GM23338 (cell line): ENCODE measurements around the gene LMO7. TPM values are rescaled to one million over a fixed set of nuclear protein-coding genes. Genes with fewer than 3 reads are reported as not detected.

Experiments used
- ATAC-seq: fragments of 200-7000 bp; cut with Tn5 transposase; 3 replicates; pipeline ENCODE4 v1.9.1; 2020
- DNase-seq: peaks from one replicate; pipeline ENCODE4 v3.0.0-alpha.2; 2015; ENCODE audit warnings: low spot score
- H2AFZ ChIP-seq: fragments of 200-600 bp; sonication (generic); 2 replicates; pipeline ENCODE4 v1.8.0; 2016; ENCODE audit warnings: antibody characterized with exemption, mild to moderate bottlenecking, moderate library complexity
- H3F3A ChIP-seq: fragments of 200-600 bp; sonication (generic); replicated peaks from 2 replicates; pipeline ENCODE4 v1.8.0; 2017; ENCODE audit warnings: antibody characterized with exemption, mixed run types, low read depth
- H3K27ac ChIP-seq: fragments of 200-600 bp; sonication (generic); 2 replicates; pipeline ENCODE4 v1.6.1; 2016; ENCODE audit warnings: low read depth
- H3K27me3 ChIP-seq: fragments of 200-600 bp; sonication (generic); 2 replicates; pipeline ENCODE4 v1.8.0; 2016; ENCODE audit warnings: mild to moderate bottlenecking, mixed run types, moderate library complexity; ENCODE audit not compliant: insufficient read depth
- H3K36me3 ChIP-seq: fragments of 200-600 bp; sonication (generic); 2 replicates; pipeline ENCODE4 v1.8.0; 2016; ENCODE audit warnings: mild to moderate bottlenecking; ENCODE audit not compliant: insufficient read depth
- H3K4me1 ChIP-seq: fragments of 200-600 bp; sonication (generic); 2 replicates; pipeline ENCODE4 v1.8.0; 2016; ENCODE audit warnings: mild to moderate bottlenecking, moderate library complexity; ENCODE audit not compliant: insufficient read depth
- H3K4me2 ChIP-seq: fragments of 200-600 bp; sonication (generic); 2 replicates; pipeline ENCODE4 v1.7.1; 2017; ENCODE audit warnings: mixed run types
- H3K4me3 ChIP-seq: fragments of 200-600 bp; sonication (generic); 2 replicates; pipeline ENCODE4 v1.6.1; 2016; ENCODE audit warnings: mixed run types
- H3K79me2 ChIP-seq: fragments of 200-600 bp; sonication (generic); replicated peaks from 2 replicates; pipeline ENCODE4 v1.8.0; 2017; ENCODE audit warnings: mild to moderate bottlenecking; ENCODE audit not compliant: insufficient read depth
- H3K9me2 ChIP-seq: fragments of 200-600 bp; sonication (generic); 2 replicates; pipeline ENCODE4 v1.8.0; 2017; ENCODE audit not compliant: insufficient read depth
- H4K20me1 ChIP-seq: fragments of 200-600 bp; sonication (generic); replicated peaks from 2 replicates; pipeline ENCODE4 v1.8.0; 2017; ENCODE audit warnings: mild to moderate bottlenecking; ENCODE audit not compliant: insufficient read depth
- H3K27ac Mint-ChIP-seq: 2 replicates; pipeline ENCODE4 v1.8.0; 2020; ENCODE audit warnings: inconsistent platforms, mild to moderate bottlenecking, moderate library complexity, mixed read lengths
- H3K27me3 Mint-ChIP-seq: 3 replicates; pipeline ENCODE4 v1.8.0; 2022; ENCODE audit warnings: low read depth, mild to moderate bottlenecking, moderate library complexity, mixed read lengths, inconsistent platforms; ENCODE audit not compliant: insufficient read depth, poor library complexity
- H3K36me3 Mint-ChIP-seq: 3 replicates; pipeline ENCODE4 v1.8.0; 2021; ENCODE audit warnings: low read depth, mild to moderate bottlenecking, inconsistent platforms, moderate library complexity, mixed read lengths
- H3K4me1 Mint-ChIP-seq: 3 replicates; pipeline ENCODE4 v1.8.0; 2020; ENCODE audit warnings: mild to moderate bottlenecking, inconsistent platforms, mixed read lengths
- H3K4me3 Mint-ChIP-seq: 3 replicates; pipeline ENCODE4 v1.8.0; 2021; ENCODE audit warnings: moderate library complexity, mild to moderate bottlenecking, inconsistent platforms, mixed read lengths
- H3K9me3 Mint-ChIP-seq: 3 replicates; pipeline ENCODE4 v1.8.0; 2020; ENCODE audit warnings: moderate library complexity, mild to moderate bottlenecking, inconsistent platforms, mixed read lengths
- NANOG ChIP-seq: IDR thresholded peaks from 2 replicates; pipeline ENCODE4 v1.6.1; 2016; ENCODE audit warnings: antibody characterized with exemption, borderline replicate concordance
- POLR2AphosphoS5 ChIP-seq: IDR thresholded peaks from 2 replicates; pipeline ENCODE4 v1.6.1; 2016; ENCODE audit warnings: antibody characterized with exemption, low read depth
- polyA plus RNA-seq: library from polyadenylated mRNA; unstranded; fragments of >200 nt; fragmentation: Nextera tagmentation; extraction: Ambion mirVana; gene quantifications from 2 replicates; pipeline ENCODE4 v1.2.1, GENCODE V29; 2016
- total RNA-seq: library from RNA; depleted of rRNA; stranded (reverse); fragments of >200 nt; shearing (Covaris generic); gene quantifications from 2 replicates; pipeline ENCODE4 v1.2.3, GENCODE V29; 2014
- TF ChIP-seq, protein P1 (sequence below): IDR thresholded peaks from one replicate; pipeline ENCODE4 v1.6.1; 2018; ENCODE audit warnings: antibody characterized with exemption; ENCODE audit not compliant: unreplicated experiment
- TF ChIP-seq, protein P2 (sequence below): fragments of 250-450 bp; sonication (Bioruptor Pico); IDR thresholded peaks from 2 replicates; pipeline ENCODE4 v1.5.0; 2020; ENCODE audit warnings: mild to moderate bottlenecking, moderate library complexity

The LMO7 gene
- total and polyA plus RNA-seq, 2 experiments from 2014 or later: 22.3 to 26.9 TPM

DNA sequence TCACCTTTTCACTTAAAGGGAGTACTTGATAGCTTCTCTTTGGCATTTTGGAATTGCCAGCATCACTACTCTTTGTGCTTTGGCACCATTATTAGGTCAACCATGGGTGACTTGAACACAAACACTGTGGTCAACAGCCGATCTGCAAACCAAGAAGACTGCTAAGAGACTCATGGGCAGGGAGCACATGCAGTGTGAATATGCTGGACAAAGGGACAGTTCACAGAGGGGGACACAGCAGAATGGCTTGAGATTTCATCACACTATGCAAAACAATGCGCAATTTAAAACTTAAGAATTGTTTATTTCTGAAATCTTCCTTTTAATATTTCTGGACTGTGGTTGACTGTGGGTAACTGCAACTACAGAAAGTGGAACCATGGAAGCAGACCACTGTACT lies 64.4 kb downstream of the LMO7 start (continued):
- TF ChIP-seq, protein P1, sequence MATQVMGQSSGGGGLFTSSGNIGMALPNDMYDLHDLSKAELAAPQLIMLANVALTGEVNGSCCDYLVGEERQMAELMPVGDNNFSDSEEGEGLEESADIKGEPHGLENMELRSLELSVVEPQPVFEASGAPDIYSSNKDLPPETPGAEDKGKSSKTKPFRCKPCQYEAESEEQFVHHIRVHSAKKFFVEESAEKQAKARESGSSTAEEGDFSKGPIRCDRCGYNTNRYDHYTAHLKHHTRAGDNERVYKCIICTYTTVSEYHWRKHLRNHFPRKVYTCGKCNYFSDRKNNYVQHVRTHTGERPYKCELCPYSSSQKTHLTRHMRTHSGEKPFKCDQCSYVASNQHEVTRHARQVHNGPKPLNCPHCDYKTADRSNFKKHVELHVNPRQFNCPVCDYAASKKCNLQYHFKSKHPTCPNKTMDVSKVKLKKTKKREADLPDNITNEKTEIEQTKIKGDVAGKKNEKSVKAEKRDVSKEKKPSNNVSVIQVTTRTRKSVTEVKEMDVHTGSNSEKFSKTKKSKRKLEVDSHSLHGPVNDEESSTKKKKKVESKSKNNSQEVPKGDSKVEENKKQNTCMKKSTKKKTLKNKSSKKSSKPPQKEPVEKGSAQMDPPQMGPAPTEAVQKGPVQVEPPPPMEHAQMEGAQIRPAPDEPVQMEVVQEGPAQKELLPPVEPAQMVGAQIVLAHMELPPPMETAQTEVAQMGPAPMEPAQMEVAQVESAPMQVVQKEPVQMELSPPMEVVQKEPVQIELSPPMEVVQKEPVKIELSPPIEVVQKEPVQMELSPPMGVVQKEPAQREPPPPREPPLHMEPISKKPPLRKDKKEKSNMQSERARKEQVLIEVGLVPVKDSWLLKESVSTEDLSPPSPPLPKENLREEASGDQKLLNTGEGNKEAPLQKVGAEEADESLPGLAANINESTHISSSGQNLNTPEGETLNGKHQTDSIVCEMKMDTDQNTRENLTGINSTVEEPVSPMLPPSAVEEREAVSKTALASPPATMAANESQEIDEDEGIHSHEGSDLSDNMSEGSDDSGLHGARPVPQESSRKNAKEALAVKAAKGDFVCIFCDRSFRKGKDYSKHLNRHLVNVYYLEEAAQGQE: no peak

DNA sequence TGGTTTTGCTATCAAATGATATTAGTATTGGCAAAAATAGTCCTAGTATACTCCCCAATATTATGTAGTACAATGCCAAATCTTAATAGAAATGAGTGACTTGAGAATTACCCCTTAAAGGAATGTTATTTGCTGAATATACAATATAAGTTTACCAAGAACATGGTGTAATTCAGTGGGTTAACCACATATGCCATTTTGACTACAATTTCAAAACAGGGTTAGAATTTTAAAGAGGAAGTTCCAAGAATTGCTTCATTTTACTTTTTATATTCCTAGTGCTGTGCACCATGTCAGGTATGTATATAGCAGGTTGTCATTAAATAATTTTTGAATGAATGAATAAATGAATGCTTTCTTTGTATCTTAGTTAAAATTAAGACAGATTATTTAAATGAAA lies 66.3 kb downstream of the LMO7 start:
- no peak for TF ChIP-seq POLR2AphosphoS5
- TF ChIP-seq, protein P2, sequence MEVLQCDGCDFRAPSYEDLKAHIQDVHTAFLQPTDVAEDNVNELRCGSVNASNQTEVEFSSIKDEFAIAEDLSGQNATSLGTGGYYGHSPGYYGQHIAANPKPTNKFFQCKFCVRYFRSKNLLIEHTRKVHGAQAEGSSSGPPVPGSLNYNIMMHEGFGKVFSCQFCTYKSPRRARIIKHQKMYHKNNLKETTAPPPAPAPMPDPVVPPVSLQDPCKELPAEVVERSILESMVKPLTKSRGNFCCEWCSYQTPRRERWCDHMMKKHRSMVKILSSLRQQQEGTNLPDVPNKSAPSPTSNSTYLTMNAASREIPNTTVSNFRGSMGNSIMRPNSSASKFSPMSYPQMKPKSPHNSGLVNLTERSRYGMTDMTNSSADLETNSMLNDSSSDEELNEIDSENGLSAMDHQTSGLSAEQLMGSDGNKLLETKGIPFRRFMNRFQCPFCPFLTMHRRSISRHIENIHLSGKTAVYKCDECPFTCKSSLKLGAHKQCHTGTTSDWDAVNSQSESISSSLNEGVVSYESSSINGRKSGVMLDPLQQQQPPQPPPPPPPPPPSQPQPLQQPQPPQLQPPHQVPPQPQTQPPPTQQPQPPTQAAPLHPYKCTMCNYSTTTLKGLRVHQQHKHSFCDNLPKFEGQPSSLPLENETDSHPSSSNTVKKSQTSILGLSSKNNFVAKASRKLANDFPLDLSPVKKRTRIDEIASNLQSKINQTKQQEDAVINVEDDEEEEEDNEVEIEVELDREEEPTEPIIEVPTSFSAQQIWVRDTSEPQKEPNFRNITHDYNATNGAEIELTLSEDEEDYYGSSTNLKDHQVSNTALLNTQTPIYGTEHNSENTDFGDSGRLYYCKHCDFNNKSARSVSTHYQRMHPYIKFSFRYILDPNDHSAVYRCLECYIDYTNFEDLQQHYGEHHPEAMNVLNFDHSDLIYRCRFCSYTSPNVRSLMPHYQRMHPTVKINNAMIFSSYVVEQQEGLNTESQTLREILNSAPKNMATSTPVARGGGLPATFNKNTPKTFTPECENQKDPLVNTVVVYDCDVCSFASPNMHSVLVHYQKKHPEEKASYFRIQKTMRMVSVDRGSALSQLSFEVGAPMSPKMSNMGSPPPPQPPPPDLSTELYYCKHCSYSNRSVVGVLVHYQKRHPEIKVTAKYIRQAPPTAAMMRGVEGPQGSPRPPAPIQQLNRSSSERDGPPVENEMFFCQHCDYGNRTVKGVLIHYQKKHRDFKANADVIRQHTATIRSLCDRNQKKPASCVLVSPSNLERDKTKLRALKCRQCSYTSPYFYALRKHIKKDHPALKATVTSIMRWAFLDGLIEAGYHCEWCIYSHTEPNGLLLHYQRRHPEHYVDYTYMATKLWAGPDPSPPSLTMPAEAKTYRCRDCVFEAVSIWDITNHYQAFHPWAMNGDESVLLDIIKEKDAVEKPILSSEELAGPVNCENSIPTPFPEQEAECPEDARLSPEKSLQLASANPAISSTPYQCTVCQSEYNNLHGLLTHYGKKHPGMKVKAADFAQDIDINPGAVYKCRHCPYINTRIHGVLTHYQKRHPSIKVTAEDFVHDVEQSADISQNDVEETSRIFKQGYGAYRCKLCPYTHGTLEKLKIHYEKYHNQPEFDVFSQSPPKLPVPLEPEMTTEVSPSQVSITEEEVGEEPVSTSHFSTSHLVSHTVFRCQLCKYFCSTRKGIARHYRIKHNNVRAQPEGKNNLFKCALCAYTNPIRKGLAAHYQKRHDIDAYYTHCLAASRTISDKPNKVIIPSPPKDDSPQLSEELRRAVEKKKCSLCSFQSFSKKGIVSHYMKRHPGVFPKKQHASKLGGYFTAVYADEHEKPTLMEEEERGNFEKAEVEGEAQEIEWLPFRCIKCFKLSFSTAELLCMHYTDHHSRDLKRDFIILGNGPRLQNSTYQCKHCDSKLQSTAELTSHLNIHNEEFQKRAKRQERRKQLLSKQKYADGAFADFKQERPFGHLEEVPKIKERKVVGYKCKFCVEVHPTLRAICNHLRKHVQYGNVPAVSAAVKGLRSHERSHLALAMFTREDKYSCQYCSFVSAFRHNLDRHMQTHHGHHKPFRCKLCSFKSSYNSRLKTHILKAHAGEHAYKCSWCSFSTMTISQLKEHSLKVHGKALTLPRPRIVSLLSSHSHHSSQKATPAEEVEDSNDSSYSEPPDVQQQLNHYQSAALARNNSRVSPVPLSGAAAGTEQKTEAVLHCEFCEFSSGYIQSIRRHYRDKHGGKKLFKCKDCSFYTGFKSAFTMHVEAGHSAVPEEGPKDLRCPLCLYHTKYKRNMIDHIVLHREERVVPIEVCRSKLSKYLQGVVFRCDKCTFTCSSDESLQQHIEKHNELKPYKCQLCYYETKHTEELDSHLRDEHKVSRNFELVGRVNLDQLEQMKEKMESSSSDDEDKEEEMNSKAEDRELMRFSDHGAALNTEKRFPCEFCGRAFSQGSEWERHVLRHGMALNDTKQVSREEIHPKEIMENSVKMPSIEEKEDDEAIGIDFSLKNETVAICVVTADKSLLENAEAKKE (CRISPR knock-in tag): no peak
- no peak for TF ChIP-seq NANOG
- DNase-seq (no peak), ATAC-seq (no peak)
- Mint-ChIP-seq H3K9me3 (peaks cover 29% of the 10 kb centered on the region), H3K27me3 (no peaks in the 10 kb centered on the region), H3K4me1 (no peaks in the 10 kb centered on the region; the same call in 1 of the 3 replicates), H3K36me3 (peaks cover 42% of the 10 kb centered on the region), H3K27ac (no peak overlapping the region), H3K4me3 (no peak overlapping the region)
- H3K27ac ChIP-seq: no peak overlapping the region
- peaks cover 8% of the 10 kb centered on the region; the same call in 1 of the 2 replicates for H3K9me2 ChIP-seq
- H3K4me2 ChIP-seq: no peak overlapping the region
- H3K4me1 ChIP-seq: peaks cover 5% of the 10 kb centered on the region; the same call in 1 of the 2 replicates
- no peaks in the 10 kb centered on the region for H3F3A ChIP-seq
- no peaks in the 10 kb centered on the region for H4K20me1 ChIP-seq
- H3K79me2 ChIP-seq: no peaks in the 10 kb centered on the region
- no peaks in the 10 kb centered on the region for H3K27me3 ChIP-seq
- no peak overlapping the region for H3K4me3 ChIP-seq
- no peak overlapping the region for H2AFZ ChIP-seq
- peaks cover 6% of the 10 kb centered on the region; the same call in 1 of the 2 replicates for H3K36me3 ChIP-seq
